Measurements from ENCODE around the gene CFHR4.
"Not testable (repeated sequence)": the region's sequence is repeated elsewhere in the genome, so short reads cannot be mapped to it uniquely, and the experiment has no call there.

CFHR4 gene

DNA sequence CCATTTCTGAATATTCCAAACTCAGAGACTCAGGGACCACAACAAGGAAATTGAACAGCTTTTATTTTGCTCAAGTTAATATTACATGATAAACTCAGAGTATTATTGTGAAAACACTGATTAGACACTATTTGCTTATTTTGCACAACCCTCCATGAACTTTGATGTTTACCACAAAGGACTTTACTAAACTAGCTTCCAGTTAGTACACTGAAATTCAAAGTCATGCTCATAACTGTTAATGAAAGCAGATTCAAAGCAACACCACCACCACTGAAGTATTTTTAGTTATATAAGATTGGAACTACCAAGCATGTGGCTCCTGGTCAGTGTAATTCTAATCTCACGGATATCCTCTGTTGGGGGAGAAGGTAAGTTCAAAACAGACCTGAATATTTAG is 55.7 kb downstream of the CFHR4 start, which contains the start of gene CFHR2:
CFHR2 (plus strand) TSS at position 171 of the 400 bp plus-strand sequence; CDS start at position 314, 143 bp downstream.
- DNase-seq: not testable (repeated sequence)

DNA sequence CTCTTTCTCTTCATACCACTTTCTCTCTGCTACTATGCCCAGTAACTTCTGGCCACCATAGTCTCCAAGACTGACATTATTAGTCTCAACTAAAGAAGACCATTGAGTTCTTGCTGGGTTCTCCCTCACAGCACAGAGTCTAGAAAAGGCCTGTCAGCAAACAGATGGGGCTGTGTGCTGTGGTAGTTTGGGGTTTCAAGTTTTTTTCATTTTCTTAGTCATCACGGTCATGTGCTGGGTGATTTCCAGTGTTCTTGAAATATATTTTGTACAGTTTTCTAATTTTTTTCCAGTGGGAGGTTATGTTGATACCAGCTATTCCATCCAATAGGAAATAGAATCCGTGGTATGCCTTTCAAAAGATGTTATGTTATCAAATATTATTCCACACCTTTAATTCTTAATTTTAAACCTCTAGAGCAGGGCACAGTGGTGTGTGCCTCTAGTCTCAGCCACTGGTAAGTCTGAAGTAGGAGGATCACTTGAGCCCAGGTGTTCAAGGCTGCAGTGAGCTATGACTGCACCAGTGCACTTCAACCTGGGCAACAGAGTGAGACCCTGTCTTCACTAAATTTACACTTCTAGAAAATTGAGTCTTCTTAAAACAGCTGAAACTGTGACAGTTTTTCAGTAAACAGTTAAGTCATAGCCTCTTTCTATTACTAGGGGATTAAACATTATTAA is 64.0 kb downstream of the CFHR4 start:
- no peak for DNase-seq

DNA sequence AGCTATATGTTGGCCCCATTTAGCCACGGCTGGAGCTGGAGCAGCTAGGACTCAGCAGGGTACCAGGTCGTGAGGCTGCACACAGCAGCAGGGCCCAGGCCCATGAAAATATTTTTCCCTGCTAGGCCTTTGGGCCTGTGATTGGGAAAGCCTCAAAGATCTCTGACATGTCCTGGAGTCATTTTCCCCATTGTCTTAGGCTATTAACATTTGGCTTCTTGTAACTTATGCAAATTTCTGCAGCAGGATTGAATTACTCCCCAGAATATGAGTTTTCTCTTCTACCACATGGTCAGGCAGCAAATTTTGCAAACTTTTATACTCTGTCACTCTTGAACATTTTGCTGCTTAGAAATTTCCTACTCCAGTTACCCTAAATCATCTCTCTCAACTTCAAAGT is 66.9 kb downstream of the CFHR4 start:
- DNase-seq: no peak

DNA sequence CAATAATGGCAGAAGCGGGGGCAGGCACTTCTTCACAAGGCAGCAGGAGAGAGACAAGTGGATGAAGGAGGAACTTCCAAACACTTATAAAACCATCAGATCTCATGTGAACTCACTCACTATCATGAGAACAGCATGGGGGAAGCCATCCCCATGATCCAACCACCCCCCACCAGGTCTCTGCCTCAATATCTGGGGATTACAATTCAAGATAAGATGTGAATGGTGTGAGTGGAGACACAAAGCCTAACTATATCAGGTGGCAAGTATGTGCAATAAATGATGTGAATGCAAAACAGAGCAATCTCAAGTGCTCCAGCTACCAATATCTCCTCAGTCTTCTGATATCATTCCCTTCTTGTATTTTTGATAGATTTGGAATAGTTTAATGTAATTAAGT is 68.1 kb downstream of the CFHR4 start:
- no peak for DNase-seq

DNA sequence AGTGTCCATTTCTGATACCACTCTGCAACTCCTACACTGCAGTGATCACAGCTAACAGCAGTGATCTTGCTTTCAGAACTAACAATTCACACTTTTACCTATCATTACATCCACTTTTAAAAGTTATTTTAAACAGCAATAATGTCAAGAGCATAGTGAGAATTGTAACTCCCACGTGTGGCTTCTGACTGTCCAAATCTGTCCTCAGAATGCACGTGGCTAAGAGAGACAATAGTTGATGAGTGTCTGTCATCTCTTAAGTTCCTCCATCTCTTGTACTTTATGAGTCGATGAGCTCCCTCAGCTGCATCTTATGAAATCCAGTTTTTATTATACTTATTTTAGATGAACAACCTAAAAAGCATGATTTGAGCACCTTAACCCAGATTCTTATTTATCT is 73.0 kb downstream of the CFHR4 start:
- no peak for DNase-seq

Measured in NCI-H1436 (cell line).